ENCODE results near the gene FXR1. TPM values are rescaled to one million over a fixed set of nuclear protein-coding genes. Genes with fewer than 3 reads are reported as not detected.

FXR1 gene
- total RNA-seq (2014; rRNA removed; shearing (Covaris generic)), result 107 and 153 TPM in 2 replicates

- DNase-seq (ENCODE audit: low read depth), result peak; percentile 87
Measured at GRCh38 chr3:180912304-180913296, at the start of gene FXR1. TSS of gene FXR1 (plus strand) at chr3:180912670. CDS start at chr3:180912686, 16 bp downstream.

GRCh38 chr3:180870008-180870699 is 42.3 kb upstream of the FXR1 start:
- DNase-seq (ENCODE audit: low read depth), result no peak

- DNase-seq (ENCODE audit: low read depth), result peak; percentile 57
Measured at GRCh38 chr3:180871901-180872300, 40.6 kb upstream of the FXR1 start.

GRCh38 chr3:180872430-180872829 is 40.0 kb upstream of the FXR1 start:
- peak; percentile 46 for DNase-seq (ENCODE audit: low read depth)

- DNase-seq (ENCODE audit: low read depth), result no peak
Measured at GRCh38 chr3:180875124-180875698, 37.3 kb upstream of the FXR1 start.

- DNase-seq (ENCODE audit: low read depth), result no peak
Measured at GRCh38 chr3:180881065-180881801, 31.2 kb upstream of the FXR1 start.

- no peak for DNase-seq (ENCODE audit: low read depth)
Measured at GRCh38 chr3:180882115-180882514, 30.4 kb upstream of the FXR1 start.

GRCh38 chr3:180888992-180889560 is 23.4 kb upstream of the FXR1 start:
- no peak for DNase-seq (ENCODE audit: low read depth)

- DNase-seq (ENCODE audit: low read depth), result no peak
Measured at GRCh38 chr3:180898572-180898971, 13.9 kb upstream of the FXR1 start.

GRCh38 chr3:180909369-180910127 is 2.9 kb upstream of the FXR1 start:
- no peak for DNase-seq (ENCODE audit: low read depth)

GRCh38 chr3:180910823-180911222 is 1.6 kb upstream of the FXR1 start:
- no peak for DNase-seq (ENCODE audit: low read depth)

GRCh38 chr3:180911876-180912303 is 580 bp upstream of the FXR1 start:
- no peak for DNase-seq (ENCODE audit: low read depth)

GRCh38 chr3:180913581-180914404 is 1.3 kb downstream of the FXR1 start:
- DNase-seq (ENCODE audit: low read depth), result no peak

GRCh38 chr3:180918542-180918941 is 6.1 kb downstream of the FXR1 start:
- DNase-seq (ENCODE audit: low read depth), result no peak

GRCh38 chr3:180922242-180922641 is 9.8 kb downstream of the FXR1 start:
- DNase-seq (ENCODE audit: low read depth), result no peak

- no peak for DNase-seq (ENCODE audit: low read depth)
Measured at GRCh38 chr3:180923561-180923960, 11.1 kb downstream of the FXR1 start.

GRCh38 chr3:180926526-180926925 is 14.1 kb downstream of the FXR1 start:
- DNase-seq (ENCODE audit: low read depth), result peak; percentile 17

GRCh38 chr3:180929376-180929775 is 16.9 kb downstream of the FXR1 start:
- no peak for DNase-seq (ENCODE audit: low read depth)

GRCh38 chr3:180930526-180930925 is 18.1 kb downstream of the FXR1 start:
- DNase-seq (ENCODE audit: low read depth), result no peak

- no peak for DNase-seq (ENCODE audit: low read depth)
Measured at GRCh38 chr3:180932819-180933218, 20.3 kb downstream of the FXR1 start.

All from M059J (cell line).